GM13976 (cell line): Measurements from ENCODE around the gene TYMS.

ENCODE experiments used
- DNase-seq: peaks from one replicate; pipeline ENCODE4 v3.0.0; 2012; ENCODE audit warnings: low spot score
- CTCF ChIP-seq: IDR thresholded peaks from 2 replicates; pipeline ENCODE4 v1.5.1; 2012; ENCODE audit warnings: borderline replicate concordance, mild to moderate bottlenecking; ENCODE audit not compliant: insufficient read depth; ENCODE audit errors: extremely low read depth, missing control alignments, control extremely low read depth
- in situ Hi-C: fragments of 300-500 bp; cut with MboI; formaldehyde crosslinking; loops from one replicate; pipeline ENCODE4 v1.12.0; 2022; ENCODE audit warnings: low sequenced_read_pairs, mixed read lengths, inconsistent platforms; ENCODE audit not compliant: unreplicated experiment

Gene TYMS

GRCh38 chr18:623761-624620 is 33.5 kb upstream of the TYMS start:
- peak; percentile 60 for DNase-seq
- in situ Hi-C loops, result loop anchor here (10.0 kb wide), 1 partner anchor 211 kb away; no protein-coding TSS in a partner anchor

GRCh38 chr18:627231-627630 is 30.2 kb upstream of the TYMS start:
- TF ChIP-seq CTCF, result no peak
- in situ Hi-C loops, result loop anchor here (10.0 kb wide), 1 partner anchor 208 kb away; no protein-coding TSS in a partner anchor
- no peak for DNase-seq

More at GRCh38 chr18:623761-624620, 33.5 kb upstream of the TYMS start:
- peak; percentile 78 for TF ChIP-seq CTCF

- no peak for TF ChIP-seq CTCF
- in situ Hi-C loops, result loop anchor here (10.0 kb wide), 1 partner anchor 205 kb away; no protein-coding TSS in a partner anchor
- DNase-seq, result no peak
These were observed 27.9 kb upstream of the TYMS start for GRCh38 chr18:629269-630150.

GRCh38 chr18:631560-631959 is 25.9 kb upstream of the TYMS start:
- no peak for DNase-seq
- in situ Hi-C loops, result no loop called here
- TF ChIP-seq CTCF, result no peak

GRCh38 chr18:634551-635045 is 22.9 kb upstream of the TYMS start:
- no peak for DNase-seq
- in situ Hi-C loops, result no loop called here
- TF ChIP-seq CTCF, result no peak

GRCh38 chr18:635171-635570 is 22.3 kb upstream of the TYMS start:
- in situ Hi-C loops, result no loop called here
- TF ChIP-seq CTCF, result no peak
- no peak for DNase-seq
